ENCODE data around the gene DRAXIN.

DRAXIN gene

DNA sequence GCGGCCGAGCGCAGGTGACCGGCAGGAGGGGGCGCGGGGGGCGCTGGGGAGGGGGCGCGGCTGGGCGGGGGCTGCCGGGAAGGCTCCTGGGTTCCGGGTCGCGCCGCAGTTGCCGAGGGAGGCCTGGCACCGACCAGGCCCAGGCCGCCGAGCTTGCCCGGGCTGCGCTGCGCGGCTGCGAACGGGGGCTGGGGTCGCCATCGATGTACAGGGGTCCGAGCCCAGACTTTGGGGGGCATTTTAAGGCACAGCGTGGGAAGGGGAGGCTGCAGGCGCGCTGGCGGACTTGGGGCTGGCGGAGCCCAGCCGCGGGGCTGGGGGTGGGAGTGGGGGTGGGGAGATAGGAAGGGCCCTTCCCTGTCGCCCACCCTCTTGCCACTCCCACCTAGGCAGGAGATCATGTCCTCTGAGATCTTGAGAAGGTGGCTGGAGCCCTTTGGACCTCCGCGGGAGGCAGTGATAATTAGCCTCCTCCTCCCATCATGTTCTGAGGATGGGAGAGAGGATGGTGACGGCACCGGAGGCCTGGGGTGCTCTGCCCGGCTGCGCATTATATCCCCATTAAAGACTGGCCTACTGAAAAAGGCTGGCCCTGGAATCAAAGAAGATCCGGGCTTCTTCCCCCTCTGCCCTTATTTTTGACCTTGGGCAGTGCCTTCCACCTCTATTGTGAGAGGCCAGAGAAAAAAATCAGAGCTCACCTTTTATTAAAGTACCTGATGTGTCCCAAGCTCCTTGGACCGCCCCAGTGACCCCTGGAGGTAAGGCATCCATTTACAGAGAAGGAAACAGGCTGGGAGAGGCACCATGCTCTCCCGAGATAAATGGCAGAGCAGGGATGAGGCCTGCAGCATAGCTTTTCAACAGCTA, 36.3 kb upstream of the DRAXIN start:
- H3K27me3 ChIP-seq (ENCODE audit: control insufficient read depth in 2 of 2, insufficient read depth in 2 of 2, low read length in 2 of 2): peaks cover 2 to 13% of the 10 kb centered on the region in 2 donors
- H3K4me3 ChIP-seq (ENCODE audit: low read length in 2 of 2): peak overlapping the region; percentile 58 to 65
- H3K9me3 ChIP-seq (ENCODE audit: control insufficient read depth in 2 of 2, low read length in 2 of 2): no peaks in the 10 kb centered on the region
- no peak overlapping the region for H3K27ac ChIP-seq (ENCODE audit: low read depth in 2 of 2, low read length in 2 of 2)
- H3K4me1 ChIP-seq (ENCODE audit: control insufficient read depth in 2 of 2, insufficient read depth in 2 of 2, low read length in 2 of 2): peaks cover 7 to 8% of the 10 kb centered on the region in 2 donors
- no peak overlapping the region for H3K9ac ChIP-seq (ENCODE audit: low read depth in 1 of 2, low read length in 2 of 2)
- no peaks in the 10 kb centered on the region for H3K36me3 ChIP-seq (ENCODE audit: control insufficient read depth in 2 of 2, insufficient read depth in 2 of 2, low read length in 2 of 2)

DNA sequence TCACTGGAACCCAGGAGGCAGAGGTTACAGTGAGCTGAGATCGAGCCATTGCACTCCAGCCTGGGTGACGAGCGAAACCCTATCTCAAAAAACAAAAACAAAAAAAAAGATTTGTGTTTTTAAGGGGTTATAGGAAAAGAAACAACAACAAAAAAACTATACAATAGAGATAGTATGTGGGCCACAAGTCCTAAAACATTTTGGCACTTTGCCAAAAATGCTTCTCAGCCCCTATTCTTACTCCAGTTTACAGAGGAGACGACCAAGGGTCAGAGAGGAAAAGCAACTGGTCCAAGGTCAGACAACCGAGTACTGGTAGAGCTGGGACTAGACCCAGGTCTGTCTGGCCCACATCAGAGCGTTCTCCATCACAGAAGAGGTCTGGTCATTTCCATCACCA, 33.9 kb upstream of the DRAXIN start:
- Histone ChIP-seq H3K36me3 (ENCODE audit: control insufficient read depth in 2 of 2, insufficient read depth in 2 of 2, low read length in 2 of 2) (no peaks in the 10 kb centered on the region), H3K9me3 (ENCODE audit: control insufficient read depth in 2 of 2, low read length in 2 of 2) (no peaks in the 10 kb centered on the region), H3K4me3 (ENCODE audit: low read length in 2 of 2) (no peak overlapping the region), H3K27ac (ENCODE audit: low read depth in 2 of 2, low read length in 2 of 2) (no peak overlapping the region), H3K4me1 (ENCODE audit: control insufficient read depth in 2 of 2, insufficient read depth in 2 of 2, low read length in 2 of 2) (peaks cover 4 to 8% of the 10 kb centered on the region in 2 donors), H3K9ac (ENCODE audit: low read depth in 1 of 2, low read length in 2 of 2) (no peak overlapping the region), H3K27me3 (ENCODE audit: control insufficient read depth in 2 of 2, insufficient read depth in 2 of 2, low read length in 2 of 2) (no peaks in the 10 kb centered on the region)

DNA sequence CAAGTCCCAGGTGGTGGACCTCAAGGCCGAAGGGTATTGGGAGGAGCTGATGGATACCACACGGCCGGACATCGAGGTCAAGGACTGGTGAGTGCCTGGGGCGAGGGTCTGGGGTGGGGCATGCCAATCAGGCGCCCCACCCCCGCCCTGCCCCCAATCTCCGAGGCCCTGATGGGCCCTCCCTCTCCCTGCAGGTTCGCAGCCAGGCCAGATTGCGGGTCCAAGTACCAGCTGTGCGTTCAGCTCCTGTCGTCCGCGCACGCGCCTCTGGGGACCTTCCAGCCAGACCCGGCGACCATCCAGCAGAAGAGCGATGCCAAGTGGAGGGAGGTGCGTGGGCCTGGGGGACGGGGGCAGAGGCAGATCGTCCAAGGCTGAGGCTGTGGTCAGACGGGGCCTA, 33.0 kb upstream of the DRAXIN start:
- Histone ChIP-seq H3K9ac (ENCODE audit: low read depth in 1 of 2, low read length in 2 of 2) (no peak overlapping the region), H3K4me3 (ENCODE audit: low read length in 2 of 2) (no peak overlapping the region), H3K4me1 (ENCODE audit: control insufficient read depth in 2 of 2, insufficient read depth in 2 of 2, low read length in 2 of 2) (peaks cover 4 to 8% of the 10 kb centered on the region in 2 donors), H3K27me3 (ENCODE audit: control insufficient read depth in 2 of 2, insufficient read depth in 2 of 2, low read length in 2 of 2) (no peaks in the 10 kb centered on the region), H3K9me3 (ENCODE audit: control insufficient read depth in 2 of 2, low read length in 2 of 2) (no peaks in the 10 kb centered on the region), H3K27ac (ENCODE audit: low read depth in 2 of 2, low read length in 2 of 2) (no peak overlapping the region), H3K36me3 (ENCODE audit: control insufficient read depth in 2 of 2, insufficient read depth in 2 of 2, low read length in 2 of 2) (no peaks in the 10 kb centered on the region)

DNA sequence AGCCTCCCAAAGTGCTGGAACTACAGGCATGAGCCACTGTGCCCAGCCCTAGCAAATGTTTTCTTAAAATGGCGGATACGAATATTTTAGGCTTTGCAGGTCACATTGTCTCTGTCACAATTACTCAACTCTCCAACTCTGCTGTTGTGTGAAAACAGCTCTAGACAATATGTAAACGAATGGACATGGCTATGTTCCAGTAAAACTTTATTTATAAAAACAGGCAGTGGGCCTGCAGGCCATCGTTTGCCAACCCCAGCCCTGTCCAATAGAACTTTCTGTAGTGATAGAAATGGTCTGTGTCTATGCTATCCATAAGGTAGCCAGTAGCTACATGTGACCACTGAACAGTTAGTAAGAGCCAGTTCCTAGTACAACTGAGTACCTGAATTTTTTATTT, 31.8 kb upstream of the DRAXIN start:
- Histone ChIP-seq H3K4me3 (ENCODE audit: low read length in 2 of 2) (no peak overlapping the region), H3K4me1 (ENCODE audit: control insufficient read depth in 2 of 2, insufficient read depth in 2 of 2, low read length in 2 of 2) (peaks cover 4 to 6% of the 10 kb centered on the region in 2 donors), H3K9me3 (ENCODE audit: control insufficient read depth in 2 of 2, low read length in 2 of 2) (no peaks in the 10 kb centered on the region), H3K36me3 (ENCODE audit: control insufficient read depth in 2 of 2, insufficient read depth in 2 of 2, low read length in 2 of 2) (no peaks in the 10 kb centered on the region), H3K27me3 (ENCODE audit: control insufficient read depth in 2 of 2, insufficient read depth in 2 of 2, low read length in 2 of 2) (no peaks in the 10 kb centered on the region), H3K9ac (ENCODE audit: low read depth in 1 of 2, low read length in 2 of 2) (no peak overlapping the region), H3K27ac (ENCODE audit: low read depth in 2 of 2, low read length in 2 of 2) (no peak overlapping the region)

DNA sequence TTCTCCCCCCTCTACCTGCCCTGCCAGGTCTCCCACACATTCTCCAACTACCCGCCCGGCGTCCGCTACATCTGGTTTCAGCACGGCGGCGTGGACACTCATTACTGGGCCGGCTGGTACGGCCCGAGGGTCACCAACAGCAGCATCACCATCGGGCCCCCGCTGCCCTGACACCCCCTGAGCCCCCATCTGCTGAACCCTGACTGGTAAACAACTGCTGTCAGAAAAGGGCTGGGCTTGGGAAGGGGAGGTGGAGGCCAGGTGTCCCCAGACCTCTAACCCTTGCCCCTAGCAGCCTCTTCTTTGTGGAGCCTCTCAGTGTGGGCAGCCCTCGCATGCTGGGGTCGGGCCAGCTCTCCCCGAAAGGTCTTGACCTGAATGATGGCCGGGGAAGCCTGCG, 30.4 kb upstream of the DRAXIN start:
- Histone ChIP-seq H3K27ac (ENCODE audit: low read depth in 2 of 2, low read length in 2 of 2) (no peak overlapping the region), H3K4me3 (ENCODE audit: low read length in 2 of 2) (no peak overlapping the region), H3K9me3 (ENCODE audit: control insufficient read depth in 2 of 2, low read length in 2 of 2) (no peaks in the 10 kb centered on the region), H3K36me3 (ENCODE audit: control insufficient read depth in 2 of 2, insufficient read depth in 2 of 2, low read length in 2 of 2) (no peaks in the 10 kb centered on the region), H3K27me3 (ENCODE audit: control insufficient read depth in 2 of 2, insufficient read depth in 2 of 2, low read length in 2 of 2) (no peaks in the 10 kb centered on the region), H3K9ac (ENCODE audit: low read depth in 1 of 2, low read length in 2 of 2) (no peak overlapping the region), H3K4me1 (ENCODE audit: control insufficient read depth in 2 of 2, insufficient read depth in 2 of 2, low read length in 2 of 2) (no peaks in the 10 kb centered on the region)

DNA sequence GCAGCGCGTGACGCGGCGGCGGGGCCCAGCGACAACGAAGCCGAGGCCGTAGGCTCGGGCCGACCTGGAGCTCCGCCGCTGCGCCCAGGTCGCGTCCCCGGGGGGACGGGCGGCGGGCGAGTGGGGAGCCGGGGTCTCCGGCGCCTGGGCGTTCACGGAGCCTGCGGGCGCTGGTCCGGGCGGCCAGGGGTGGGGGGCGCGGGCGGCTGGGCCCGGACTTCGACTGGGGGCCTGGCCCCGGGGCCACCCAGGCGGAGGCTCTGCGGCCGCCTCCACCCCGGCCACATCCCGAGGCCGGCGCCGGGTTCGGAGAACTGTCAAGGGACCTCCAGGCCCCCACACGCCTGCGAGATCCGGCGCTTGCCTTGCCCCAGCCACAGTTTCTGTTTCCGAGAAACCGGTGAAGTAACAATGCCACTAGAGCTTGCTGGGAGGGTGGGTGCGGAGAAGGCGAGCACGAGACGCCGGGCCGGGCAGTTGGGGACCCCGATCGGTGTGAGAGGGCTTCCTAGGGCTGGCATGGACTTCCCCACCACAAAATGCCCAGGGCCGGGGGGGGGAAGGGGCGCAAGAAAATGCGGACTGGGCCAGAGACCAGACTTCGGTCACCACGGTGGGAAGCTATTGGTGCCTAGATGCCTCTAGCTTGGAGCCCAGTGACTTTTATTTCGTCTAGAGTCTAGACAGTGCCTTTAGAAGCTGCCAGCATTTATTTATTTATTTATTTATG, 27.0 kb upstream of the DRAXIN start:
- Histone ChIP-seq H3K36me3 (ENCODE audit: control insufficient read depth in 2 of 2, insufficient read depth in 2 of 2, low read length in 2 of 2) (peaks cover 0 to 3% of the 10 kb centered on the region in 2 donors), H3K9me3 (ENCODE audit: control insufficient read depth in 2 of 2, low read length in 2 of 2) (no peaks in the 10 kb centered on the region)

DNA sequence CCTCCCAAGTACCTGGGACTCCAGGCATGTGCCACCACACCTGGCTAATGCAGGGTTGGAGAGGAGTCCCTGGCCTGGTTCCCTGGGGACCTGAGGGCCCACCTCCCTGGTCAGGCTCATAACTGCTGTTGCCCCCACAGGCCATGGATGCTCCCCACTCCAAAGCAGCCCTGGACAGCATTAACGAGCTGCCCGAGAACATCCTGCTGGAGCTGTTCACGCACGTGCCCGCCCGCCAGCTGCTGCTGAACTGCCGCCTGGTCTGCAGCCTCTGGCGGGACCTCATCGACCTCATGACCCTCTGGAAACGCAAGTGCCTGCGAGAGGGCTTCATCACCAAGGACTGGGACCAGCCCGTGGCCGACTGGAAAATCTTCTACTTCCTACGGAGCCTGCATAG, 23.0 kb upstream of the DRAXIN start:
- no peak overlapping the region for H3K27ac ChIP-seq (ENCODE audit: low read depth in 2 of 2, low read length in 2 of 2)
- peaks cover 5 to 9% of the 10 kb centered on the region in 2 donors for H3K36me3 ChIP-seq (ENCODE audit: control insufficient read depth in 2 of 2, insufficient read depth in 2 of 2, low read length in 2 of 2)
- no peak overlapping the region for H3K4me3 ChIP-seq (ENCODE audit: low read length in 2 of 2)
- H3K9ac ChIP-seq (ENCODE audit: low read depth in 1 of 2, low read length in 2 of 2): no peak overlapping the region
- H3K9me3 ChIP-seq (ENCODE audit: control insufficient read depth in 2 of 2, low read length in 2 of 2): no peaks in the 10 kb centered on the region
- no peaks in the 10 kb centered on the region for H3K27me3 ChIP-seq (ENCODE audit: control insufficient read depth in 2 of 2, insufficient read depth in 2 of 2, low read length in 2 of 2)
- H3K4me1 ChIP-seq (ENCODE audit: control insufficient read depth in 2 of 2, insufficient read depth in 2 of 2, low read length in 2 of 2): no peaks in the 10 kb centered on the region

More for the DNA sequence above, 27.0 kb upstream of the DRAXIN start:
- Histone ChIP-seq H3K4me1 (ENCODE audit: control insufficient read depth in 2 of 2, insufficient read depth in 2 of 2, low read length in 2 of 2) (no peaks in the 10 kb centered on the region), H3K9ac (ENCODE audit: low read depth in 1 of 2, low read length in 2 of 2) (peak overlapping the region; percentile 44 to 57), H3K4me3 (ENCODE audit: low read length in 2 of 2) (peak overlapping the region; percentile 50 to 63), H3K27ac (ENCODE audit: low read depth in 2 of 2, low read length in 2 of 2) (peak overlapping the region; percentile 29 to 38), H3K27me3 (ENCODE audit: control insufficient read depth in 2 of 2, insufficient read depth in 2 of 2, low read length in 2 of 2) (no peaks in the 10 kb centered on the region)

DNA sequence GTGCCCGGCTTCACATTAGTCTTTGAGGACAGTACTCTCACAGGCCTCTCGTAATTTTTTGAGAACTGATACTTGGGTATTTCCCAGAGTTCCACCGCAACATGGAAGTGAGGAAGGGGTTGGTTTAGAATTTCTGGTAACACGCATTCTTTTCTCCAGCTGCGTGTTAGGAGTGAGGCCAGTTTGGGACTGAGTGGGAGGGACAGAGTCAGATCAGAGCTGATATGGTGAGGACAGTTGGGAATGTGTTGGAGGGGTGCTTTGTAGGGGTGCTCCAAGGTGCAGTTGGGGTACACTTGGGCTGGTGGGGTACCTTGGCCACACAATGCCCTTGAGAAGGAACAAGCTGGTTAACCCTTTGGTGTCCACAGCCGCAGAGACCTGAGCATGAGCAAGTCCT, 20.8 kb upstream of the DRAXIN start:
- H3K9me3 ChIP-seq (ENCODE audit: control insufficient read depth in 2 of 2, low read length in 2 of 2): no peaks in the 10 kb centered on the region
- no peak overlapping the region for H3K27ac ChIP-seq (ENCODE audit: low read depth in 2 of 2, low read length in 2 of 2)
- no peak overlapping the region for H3K4me3 ChIP-seq (ENCODE audit: low read length in 2 of 2)
- H3K36me3 ChIP-seq (ENCODE audit: control insufficient read depth in 2 of 2, insufficient read depth in 2 of 2, low read length in 2 of 2): peaks cover 5 to 13% of the 10 kb centered on the region in 2 donors
- H3K9ac ChIP-seq (ENCODE audit: low read depth in 1 of 2, low read length in 2 of 2): no peak overlapping the region
- H3K4me1 ChIP-seq (ENCODE audit: control insufficient read depth in 2 of 2, insufficient read depth in 2 of 2, low read length in 2 of 2): no peaks in the 10 kb centered on the region
- no peaks in the 10 kb centered on the region for H3K27me3 ChIP-seq (ENCODE audit: control insufficient read depth in 2 of 2, insufficient read depth in 2 of 2, low read length in 2 of 2)

DNA sequence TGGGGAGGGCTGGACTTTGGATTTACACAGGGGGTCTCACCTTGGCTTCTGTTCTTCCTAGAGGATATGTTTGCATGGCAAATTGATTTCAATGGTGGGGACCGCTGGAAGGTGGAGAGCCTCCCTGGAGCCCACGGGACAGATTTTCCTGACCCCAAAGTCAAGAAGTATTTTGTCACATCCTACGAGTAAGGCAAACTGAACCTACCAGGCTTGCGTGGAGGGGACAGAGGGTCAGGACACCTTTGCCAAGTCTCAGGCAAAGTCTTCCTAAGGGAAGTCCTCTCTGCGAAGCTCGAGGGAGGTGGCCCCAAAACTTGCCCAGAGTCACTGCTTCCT, 20.3 kb upstream of the DRAXIN start:
- no peaks in the 10 kb centered on the region for H3K4me1 ChIP-seq (ENCODE audit: control insufficient read depth in 2 of 2, insufficient read depth in 2 of 2, low read length in 2 of 2)
- H3K27me3 ChIP-seq (ENCODE audit: control insufficient read depth in 2 of 2, insufficient read depth in 2 of 2, low read length in 2 of 2): no peaks in the 10 kb centered on the region
- no peak overlapping the region for H3K4me3 ChIP-seq (ENCODE audit: low read length in 2 of 2)
- H3K36me3 ChIP-seq (ENCODE audit: control insufficient read depth in 2 of 2, insufficient read depth in 2 of 2, low read length in 2 of 2): peaks cover 5 to 13% of the 10 kb centered on the region in 2 donors
- H3K9me3 ChIP-seq (ENCODE audit: control insufficient read depth in 2 of 2, low read length in 2 of 2): no peaks in the 10 kb centered on the region
- H3K27ac ChIP-seq (ENCODE audit: low read depth in 2 of 2, low read length in 2 of 2): no peak overlapping the region
- no peak overlapping the region for H3K9ac ChIP-seq (ENCODE audit: low read depth in 1 of 2, low read length in 2 of 2)

DNA sequence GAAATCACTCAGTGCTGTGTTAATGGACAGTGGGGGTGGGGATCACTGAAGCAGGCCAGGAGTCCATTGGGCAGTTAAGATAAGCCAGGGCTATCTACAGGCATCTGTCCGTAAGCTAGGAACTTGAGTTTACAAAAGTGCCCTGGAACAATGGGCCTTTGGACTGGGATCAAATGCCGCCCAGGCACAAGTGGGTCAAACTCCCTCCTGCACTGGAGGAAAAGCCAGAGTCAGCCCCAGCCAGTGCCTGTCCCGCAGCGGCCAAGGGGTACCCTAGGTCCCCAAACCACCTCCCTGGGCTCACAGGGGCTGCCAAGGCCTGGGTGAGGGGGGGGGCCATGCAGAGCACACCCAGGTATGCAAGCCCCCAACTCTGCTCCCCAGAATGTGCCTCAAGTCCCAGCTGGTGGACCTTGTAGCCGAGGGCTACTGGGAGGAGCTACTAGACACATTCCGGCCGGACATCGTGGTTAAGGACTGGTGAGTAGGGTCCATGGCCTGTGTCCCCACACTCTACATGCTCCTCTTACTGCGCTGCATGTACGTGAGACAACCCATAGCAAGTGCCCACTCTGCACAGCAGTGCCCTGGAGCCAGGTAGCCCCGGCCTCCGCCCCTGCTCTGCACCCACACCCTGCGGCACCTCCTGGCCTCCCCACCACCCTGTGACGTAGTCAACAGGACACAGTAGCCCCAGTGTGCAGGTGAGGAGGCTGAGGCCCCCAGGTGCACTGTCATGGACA, 19.8 kb upstream of the DRAXIN start:
- H3K9ac ChIP-seq (ENCODE audit: low read depth in 1 of 2, low read length in 2 of 2): no peak overlapping the region
- H3K4me1 ChIP-seq (ENCODE audit: control insufficient read depth in 2 of 2, insufficient read depth in 2 of 2, low read length in 2 of 2): no peaks in the 10 kb centered on the region
- H3K36me3 ChIP-seq (ENCODE audit: control insufficient read depth in 2 of 2, insufficient read depth in 2 of 2, low read length in 2 of 2): peaks cover 5 to 13% of the 10 kb centered on the region in 2 donors
- no peaks in the 10 kb centered on the region for H3K27me3 ChIP-seq (ENCODE audit: control insufficient read depth in 2 of 2, insufficient read depth in 2 of 2, low read length in 2 of 2)
- no peak overlapping the region for H3K27ac ChIP-seq (ENCODE audit: low read depth in 2 of 2, low read length in 2 of 2)
- H3K9me3 ChIP-seq (ENCODE audit: control insufficient read depth in 2 of 2, low read length in 2 of 2): no peaks in the 10 kb centered on the region
- no peak overlapping the region for H3K4me3 ChIP-seq (ENCODE audit: low read length in 2 of 2)

Measured in mucosa of rectum (tissue), 2 donors.